ENCODE measurements around the gene ABHD15.

DNA sequence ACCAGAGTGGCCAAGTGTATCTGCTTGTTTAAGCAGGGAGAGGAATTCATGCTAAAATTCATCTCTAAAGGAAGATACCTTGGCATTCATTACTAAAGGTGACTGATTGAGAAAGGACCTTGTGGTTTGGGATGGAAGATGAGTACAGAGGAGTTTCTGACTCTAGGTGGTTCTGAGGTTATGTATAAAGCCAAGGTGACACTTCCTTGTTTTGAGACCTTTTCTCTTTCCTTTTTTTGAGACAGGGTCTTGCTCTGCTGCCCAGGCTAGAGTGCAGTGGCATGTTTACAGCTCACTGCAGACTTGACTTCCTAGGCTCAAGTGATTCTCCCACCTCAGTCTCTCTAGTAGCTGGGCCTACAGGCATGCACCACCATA lies 9.1 kb downstream of the ABHD15 start:
- TF ChIP-seq SP1 (IDR thresholded peaks at IDR 0.05; ENCODE audit: low read depth), result no peak
- TF ChIP-seq, protein P1, sequence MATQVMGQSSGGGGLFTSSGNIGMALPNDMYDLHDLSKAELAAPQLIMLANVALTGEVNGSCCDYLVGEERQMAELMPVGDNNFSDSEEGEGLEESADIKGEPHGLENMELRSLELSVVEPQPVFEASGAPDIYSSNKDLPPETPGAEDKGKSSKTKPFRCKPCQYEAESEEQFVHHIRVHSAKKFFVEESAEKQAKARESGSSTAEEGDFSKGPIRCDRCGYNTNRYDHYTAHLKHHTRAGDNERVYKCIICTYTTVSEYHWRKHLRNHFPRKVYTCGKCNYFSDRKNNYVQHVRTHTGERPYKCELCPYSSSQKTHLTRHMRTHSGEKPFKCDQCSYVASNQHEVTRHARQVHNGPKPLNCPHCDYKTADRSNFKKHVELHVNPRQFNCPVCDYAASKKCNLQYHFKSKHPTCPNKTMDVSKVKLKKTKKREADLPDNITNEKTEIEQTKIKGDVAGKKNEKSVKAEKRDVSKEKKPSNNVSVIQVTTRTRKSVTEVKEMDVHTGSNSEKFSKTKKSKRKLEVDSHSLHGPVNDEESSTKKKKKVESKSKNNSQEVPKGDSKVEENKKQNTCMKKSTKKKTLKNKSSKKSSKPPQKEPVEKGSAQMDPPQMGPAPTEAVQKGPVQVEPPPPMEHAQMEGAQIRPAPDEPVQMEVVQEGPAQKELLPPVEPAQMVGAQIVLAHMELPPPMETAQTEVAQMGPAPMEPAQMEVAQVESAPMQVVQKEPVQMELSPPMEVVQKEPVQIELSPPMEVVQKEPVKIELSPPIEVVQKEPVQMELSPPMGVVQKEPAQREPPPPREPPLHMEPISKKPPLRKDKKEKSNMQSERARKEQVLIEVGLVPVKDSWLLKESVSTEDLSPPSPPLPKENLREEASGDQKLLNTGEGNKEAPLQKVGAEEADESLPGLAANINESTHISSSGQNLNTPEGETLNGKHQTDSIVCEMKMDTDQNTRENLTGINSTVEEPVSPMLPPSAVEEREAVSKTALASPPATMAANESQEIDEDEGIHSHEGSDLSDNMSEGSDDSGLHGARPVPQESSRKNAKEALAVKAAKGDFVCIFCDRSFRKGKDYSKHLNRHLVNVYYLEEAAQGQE (IDR thresholded peaks at IDR 0.05; ENCODE audit: low read depth), result no peak
- TF ChIP-seq, protein P2, sequence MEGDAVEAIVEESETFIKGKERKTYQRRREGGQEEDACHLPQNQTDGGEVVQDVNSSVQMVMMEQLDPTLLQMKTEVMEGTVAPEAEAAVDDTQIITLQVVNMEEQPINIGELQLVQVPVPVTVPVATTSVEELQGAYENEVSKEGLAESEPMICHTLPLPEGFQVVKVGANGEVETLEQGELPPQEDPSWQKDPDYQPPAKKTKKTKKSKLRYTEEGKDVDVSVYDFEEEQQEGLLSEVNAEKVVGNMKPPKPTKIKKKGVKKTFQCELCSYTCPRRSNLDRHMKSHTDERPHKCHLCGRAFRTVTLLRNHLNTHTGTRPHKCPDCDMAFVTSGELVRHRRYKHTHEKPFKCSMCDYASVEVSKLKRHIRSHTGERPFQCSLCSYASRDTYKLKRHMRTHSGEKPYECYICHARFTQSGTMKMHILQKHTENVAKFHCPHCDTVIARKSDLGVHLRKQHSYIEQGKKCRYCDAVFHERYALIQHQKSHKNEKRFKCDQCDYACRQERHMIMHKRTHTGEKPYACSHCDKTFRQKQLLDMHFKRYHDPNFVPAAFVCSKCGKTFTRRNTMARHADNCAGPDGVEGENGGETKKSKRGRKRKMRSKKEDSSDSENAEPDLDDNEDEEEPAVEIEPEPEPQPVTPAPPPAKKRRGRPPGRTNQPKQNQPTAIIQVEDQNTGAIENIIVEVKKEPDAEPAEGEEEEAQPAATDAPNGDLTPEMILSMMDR (IDR thresholded peaks at IDR 0.05 in 2 of 3, conservative IDR thresholded peaks at IDR 0.05 in 1 of 3; ENCODE audit: borderline replicate concordance in 1 of 3, insufficient read depth in 1 of 3, low read depth in 2 of 3, low read length in 2 of 3), result no peak
- TF ChIP-seq TCF7L2 (IDR thresholded peaks at IDR 0.05; ENCODE audit: borderline replicate concordance, extremely low read depth, insufficient read depth, insufficient read length), result no peak
- no peak for TF ChIP-seq EZH2 (IDR thresholded peaks at IDR 0.05)
- TF ChIP-seq POLR2AphosphoS5 (IDR thresholded peaks at IDR 0.05; ENCODE audit: low read depth, low read length), result no peak
- no peak for TF ChIP-seq SIN3A (IDR thresholded peaks at IDR 0.05; ENCODE audit: low read depth)
- TF ChIP-seq POLR2A (IDR thresholded peaks at IDR 0.05; ENCODE audit: borderline replicate concordance, extremely low read depth, insufficient read depth, insufficient read length), result no peak
- TF ChIP-seq, protein P3, sequence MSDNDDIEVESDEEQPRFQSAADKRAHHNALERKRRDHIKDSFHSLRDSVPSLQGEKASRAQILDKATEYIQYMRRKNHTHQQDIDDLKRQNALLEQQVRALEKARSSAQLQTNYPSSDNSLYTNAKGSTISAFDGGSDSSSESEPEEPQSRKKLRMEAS (IDR thresholded peaks at IDR 0.05), result no peak
- no peak for TF ChIP-seq RAD21 (IDR thresholded peaks at IDR 0.05; ENCODE audit: low read depth)

Measured in HCT116 (cell line).